ENCODE measurements around the gene ADAMTS16.

ADAMTS16 gene

DNA sequence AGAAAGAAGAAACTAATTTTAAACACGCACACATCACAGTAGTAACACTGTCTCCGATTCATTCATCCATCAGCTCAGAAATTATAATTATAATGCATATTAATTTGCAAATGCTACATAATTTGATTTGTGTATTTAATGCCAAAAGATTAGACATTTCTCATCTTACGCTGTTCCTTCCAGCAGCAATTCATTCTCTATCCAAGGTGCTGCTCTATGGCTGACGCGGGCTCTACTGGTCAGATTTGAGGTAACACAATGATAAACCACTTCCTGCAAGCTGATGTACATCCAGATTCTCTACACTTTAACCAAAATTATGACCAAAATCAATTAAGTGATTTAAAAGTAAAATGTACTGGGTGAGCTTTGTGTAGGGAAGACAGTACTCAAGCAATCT lies 204.5 kb downstream of the ADAMTS16 start:
- DNase-seq (ENCODE audit: low spot score), result no peak

DNA sequence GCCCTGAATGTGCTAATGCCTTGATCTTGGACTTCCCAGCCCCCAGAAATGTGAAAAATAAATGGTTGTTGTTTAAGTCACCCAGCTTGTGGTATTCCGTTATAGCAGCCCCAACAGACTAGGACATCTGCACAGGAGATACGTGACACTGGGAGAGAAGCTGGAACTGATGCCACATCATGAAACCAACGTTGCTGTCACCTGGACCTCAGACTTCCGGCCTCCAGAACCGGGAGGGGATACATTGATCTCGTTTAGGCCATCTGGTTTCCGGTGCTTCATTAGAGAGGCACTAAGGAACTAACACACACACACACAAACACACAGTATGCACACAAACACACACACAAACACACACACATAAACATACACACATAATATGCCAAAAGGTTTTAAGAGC lies 207.3 kb downstream of the ADAMTS16 start:
- no peak for DNase-seq (ENCODE audit: low spot score)

DNA sequence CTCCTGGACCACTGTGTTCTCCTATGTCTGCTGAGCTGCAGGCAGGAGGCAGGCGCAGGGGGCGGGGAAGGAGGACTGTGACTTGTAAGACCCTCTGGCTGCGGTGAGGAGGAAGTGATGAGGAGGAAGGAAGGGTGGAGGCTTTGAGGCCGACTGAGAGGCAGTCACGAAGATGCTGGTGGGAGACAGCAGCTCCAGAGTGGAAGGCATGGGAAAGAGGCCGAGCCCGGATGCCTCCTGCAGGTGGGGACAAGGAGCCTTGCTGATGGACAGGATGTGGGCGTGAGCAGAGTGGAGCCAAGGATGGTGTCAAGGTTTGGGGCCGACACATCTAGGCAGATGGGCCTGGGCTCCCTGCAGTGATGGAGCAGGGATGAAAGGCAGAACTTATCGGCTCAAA lies 208.0 kb downstream of the ADAMTS16 start:
- no peak for DNase-seq (ENCODE audit: low spot score)

DNA sequence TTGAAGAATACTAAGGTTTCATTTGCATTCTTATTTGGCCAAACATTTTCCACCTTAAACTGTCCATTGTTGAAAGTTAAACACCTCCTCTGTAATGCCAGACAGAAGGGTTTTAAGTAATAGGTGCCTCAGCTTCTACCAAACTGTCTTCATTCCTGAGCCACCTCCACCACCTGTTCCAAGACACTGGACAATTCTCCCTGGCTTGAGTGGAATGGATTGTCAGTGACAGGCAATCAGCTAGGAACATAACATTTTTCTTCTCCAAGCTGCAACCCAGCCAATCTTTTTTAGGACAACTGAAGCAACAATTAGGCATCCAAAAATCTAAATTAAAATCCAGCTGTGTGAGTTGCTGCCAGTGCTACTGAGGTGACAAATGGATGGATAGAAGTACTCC lies 208.4 kb downstream of the ADAMTS16 start:
- DNase-seq (ENCODE audit: low spot score), result no peak

DNA sequence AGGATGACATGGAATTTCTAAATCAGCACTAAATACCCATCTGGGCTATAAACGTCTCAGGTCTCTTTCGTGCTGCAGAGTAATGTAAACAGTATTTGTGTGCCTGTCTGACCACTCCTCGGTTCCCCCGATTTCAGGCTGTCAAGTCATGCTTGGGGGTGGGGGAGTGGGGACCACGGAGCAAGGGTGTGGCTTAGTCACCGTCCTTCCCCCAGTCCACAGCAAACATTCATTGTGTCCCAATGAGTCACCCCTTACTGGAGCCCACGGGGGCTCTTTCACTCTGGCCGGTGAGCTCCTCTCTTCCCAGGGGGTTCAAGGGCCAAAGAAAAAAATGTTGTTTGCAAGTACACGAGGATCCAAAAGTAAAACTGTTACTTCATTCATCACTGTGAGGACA lies 210.0 kb downstream of the ADAMTS16 start:
- no peak for DNase-seq (ENCODE audit: low spot score)

DNA sequence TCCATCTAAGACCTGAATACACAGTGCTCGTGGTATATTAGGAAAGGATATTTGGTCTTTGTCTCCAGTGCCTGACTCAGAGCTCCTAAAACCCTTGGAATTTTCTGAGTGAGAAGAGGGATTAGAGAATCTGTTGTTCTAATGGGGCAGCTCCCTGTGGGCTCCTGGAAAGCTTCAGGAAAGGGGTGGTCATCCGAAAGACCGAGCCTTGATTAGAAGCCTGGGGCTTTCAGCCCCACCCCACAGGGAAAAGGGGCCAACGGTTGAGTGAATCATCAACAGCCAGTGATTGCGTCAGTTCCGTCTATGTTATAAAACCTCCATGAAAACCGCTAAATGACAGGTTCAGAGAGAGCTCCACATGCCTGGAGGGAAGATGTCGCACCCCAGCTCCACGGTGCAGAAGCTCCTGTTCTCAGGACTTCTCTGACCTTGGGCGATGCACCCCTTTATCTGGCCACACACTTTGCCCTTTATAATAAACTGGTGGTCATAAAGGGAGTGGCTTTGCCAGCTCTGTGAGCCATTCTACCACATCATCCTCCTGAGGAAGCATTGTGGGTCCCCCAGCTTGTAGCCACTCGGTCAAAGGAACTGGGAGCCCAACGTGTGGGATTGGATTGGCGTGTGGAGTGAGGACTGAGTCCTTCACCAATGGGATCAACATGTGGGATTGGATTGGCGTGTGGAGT lies 211.3 kb downstream of the ADAMTS16 start:
- no peak for DNase-seq (ENCODE audit: low spot score)

DNA sequence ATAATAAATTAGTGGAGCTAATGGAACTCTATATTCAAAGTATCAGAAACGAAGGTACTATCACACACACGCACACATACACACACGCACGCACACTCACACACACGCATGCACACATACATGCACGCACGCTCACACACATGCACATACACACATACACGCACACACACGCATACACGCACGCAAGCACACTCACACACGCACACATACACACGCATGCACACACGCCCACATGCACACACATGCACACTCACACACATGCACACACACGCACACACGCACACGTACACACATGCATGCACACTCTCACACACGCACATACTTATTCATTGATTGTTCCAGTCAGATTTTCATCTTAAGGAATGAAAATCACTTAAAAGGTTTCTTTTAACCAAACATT lies 212.5 kb downstream of the ADAMTS16 start:
- DNase-seq (ENCODE audit: low spot score), result no peak

DNA sequence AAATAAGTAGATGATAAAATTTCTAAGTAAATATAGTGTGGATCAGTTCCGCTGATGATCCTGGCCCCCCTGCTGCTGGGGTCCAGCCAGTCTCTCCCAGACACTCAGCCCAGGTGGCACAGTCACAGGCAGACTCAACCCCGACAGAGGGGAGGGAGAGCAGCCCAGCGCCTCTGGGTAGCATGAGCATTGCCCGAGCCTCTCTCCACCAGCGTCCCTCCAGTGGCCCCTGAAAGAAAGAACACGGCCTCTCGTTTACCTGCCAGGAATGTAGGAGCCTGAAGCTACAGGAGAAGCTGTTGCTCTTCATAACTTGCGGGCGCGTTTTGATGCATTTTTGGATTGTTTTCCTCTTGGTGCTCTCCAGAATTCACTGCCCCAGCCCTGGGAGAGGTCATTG lies 213.6 kb downstream of the ADAMTS16 start:
- no peak for DNase-seq (ENCODE audit: low spot score)

DNA sequence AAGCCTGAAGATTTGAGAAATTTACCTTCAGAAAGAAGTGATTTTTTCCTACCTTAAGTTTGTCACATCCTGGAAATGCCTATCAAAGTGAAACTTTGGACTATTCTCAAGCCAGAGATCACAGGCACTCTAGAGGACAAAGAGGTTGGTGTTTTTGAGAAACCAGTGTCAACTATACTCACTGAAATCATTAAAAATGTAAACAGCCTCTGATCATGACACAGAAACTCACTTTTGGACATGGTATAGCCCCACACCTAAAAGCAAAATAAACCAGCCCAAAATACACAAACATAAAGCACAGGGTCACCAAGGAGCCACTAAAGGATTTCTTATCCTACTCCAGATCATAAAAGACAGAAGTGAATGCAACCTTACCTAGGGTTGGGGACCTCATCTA lies 216.6 kb downstream of the ADAMTS16 start:
- DNase-seq (ENCODE audit: low spot score), result no peak

DNA sequence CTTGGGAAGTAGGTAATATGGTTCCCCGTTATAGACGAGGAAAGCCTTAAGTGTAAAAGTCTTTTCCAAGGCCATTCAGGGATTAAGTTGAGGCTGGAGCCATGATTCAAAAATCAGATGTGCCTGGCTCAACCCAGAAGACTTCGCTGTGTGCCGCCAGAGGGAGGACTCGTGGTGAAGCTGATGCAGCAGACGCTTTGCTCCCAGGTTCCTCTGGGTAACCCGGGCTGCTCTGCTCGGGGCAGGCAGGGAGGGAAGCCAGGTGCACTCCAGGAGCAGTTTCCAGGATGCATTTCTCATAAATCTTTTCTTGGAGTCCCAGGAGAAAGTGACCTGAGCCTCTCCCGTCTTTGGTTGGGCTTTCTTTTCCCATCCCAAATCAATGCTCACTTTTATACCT lies 219.5 kb downstream of the ADAMTS16 start:
- no peak for DNase-seq (ENCODE audit: low spot score)

DNA sequence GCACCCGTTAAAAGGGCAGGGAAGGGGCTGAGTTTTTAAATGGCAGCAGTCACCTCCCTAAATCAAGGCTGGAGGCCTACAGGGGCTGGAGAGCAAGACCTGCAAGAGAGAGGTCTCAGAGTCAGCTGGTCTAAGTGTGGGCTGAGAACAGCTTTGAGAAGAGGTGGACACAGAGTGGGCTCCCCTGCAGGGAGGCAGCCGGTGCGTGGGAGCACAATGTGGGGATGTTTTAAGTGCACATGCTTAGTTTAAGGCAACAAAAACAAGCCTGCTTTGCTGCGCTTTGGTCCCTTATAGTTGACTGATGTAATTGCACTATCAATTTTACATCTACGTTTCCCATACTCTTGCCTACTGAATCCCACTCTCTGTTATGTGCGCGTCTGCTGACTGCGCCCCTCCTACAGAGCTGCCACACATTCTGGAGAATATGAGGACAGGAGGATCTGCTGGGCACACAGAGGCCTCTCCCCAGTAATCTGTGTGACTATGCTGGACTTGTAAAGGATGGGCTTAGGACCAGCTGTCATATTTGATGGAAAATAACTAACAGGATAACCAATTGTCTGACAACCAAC lies 220.3 kb downstream of the ADAMTS16 start:
- DNase-seq (ENCODE audit: low spot score), result no peak

DNA sequence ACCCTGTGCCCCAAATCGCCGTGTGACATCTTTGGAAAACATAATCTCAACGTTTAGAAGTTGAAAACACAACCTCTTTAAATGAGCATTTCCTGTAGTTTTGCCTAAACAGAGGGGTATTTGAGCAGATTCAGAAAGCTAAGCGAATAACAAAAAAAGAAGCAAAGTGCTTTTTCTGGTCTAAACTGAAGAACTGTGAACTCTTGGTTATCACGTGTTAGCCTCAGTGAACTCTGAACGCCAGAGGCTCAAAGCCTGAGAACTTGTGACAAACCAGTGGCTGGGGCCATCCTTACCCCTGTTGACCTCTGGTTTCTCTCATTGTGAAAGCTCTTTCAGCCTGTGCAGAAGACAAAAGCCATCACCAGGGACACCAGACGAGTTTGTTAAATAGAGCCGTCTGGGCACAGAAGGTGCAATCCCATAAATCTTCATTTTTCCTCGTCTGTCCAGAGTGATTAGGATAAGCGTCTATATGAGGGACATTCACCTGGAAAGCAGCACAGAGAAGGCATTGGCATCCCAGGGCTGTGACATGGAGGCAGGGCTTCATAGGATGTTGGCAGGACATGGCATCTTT lies 220.9 kb downstream of the ADAMTS16 start:
- no peak for DNase-seq (ENCODE audit: low spot score)

DNA sequence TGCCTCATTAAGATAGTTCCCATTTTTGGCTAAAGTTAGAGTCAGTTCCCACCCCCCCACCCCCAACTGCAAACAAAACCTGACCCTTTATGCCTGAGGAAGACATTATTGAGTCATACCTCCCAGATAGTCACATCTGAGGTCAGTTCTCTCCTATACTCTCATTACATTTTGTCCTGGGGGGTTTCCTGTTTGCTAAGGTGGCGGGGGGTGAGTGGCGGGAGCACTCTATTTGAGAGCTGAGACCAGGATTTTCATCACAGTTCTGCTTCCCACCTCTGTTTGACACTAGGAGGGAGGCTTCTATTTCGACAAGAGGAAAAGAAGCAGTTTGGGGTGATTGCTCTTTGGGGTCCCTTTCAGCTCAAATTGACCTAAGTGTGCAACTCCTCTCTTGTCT lies 222.9 kb downstream of the ADAMTS16 start:
- no peak for DNase-seq (ENCODE audit: low spot score)

DNA sequence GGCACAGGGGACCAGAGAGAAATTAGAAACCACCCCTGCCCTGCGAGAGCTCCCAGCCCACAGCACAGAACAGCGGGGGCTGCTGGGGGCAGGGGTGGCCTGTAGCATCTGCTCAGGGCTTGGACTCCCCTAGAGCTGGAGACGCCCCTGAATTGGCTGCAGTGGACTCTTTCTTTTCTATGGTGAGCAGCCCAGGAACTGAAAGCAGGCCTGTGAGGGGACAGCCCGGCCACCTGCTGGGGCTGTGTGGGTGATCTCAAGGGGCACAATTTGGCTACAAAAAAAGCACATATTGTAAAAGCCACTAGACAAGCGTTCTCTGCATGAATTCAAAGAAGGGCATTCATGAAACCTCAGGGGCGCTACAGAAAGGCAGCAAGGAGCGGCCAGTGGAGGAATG lies 224.8 kb downstream of the ADAMTS16 start:
- DNase-seq (ENCODE audit: low spot score), result no peak

DNA sequence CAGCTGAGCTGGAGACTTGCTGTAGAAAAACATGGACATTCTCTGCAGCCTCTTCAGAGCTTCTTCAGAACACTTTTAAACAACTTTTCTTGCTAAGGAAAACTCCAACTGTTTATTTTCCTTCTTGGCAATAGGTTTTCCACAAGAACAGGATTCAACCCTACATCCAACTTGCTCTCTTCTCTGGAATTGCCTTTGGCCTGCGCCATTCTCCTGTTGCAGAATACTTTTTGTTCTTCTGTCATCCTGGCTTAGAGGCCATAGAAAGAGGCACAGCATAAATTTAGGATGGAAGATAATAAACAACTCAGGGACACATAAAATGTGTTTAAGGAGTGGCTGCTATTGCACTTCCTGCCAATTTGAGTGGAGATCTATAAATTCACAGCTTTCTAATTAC lies 227.6 kb downstream of the ADAMTS16 start:
- no peak for DNase-seq (ENCODE audit: low spot score)

DNA sequence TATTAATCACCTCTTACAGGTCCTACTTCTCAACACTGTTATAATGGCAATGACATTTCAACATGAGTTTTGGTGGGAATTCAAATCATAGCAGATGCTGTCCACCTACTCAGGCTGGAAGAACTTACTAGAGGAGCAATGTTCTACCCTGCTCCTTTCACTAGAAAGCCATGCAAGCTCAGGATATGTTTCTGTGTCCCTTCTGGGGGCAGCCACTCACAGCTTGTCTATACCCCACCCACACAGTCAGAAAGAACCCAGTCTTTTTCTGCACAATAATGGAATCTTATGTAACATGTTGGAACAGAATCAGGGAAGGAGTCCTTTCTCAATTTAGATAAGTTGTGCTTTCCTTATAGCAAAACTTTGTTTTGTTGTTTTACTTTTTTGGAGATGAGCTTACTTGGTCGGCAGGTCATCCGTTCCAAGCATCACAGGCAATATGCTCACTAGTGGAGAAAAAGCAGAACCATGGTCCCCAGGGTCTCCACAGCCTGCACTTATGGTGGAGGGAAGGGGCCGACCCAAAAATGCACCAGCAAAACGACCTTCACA lies 229.0 kb downstream of the ADAMTS16 start:
- no peak for DNase-seq (ENCODE audit: low spot score)
